ENCODE results near the gene COPS3. TPM values are rescaled to one million over a fixed set of nuclear protein-coding genes. Genes with fewer than 3 reads are reported as not detected.

The COPS3 gene
- total and polyA plus RNA-seq, 2 of the 8 experiments (the other 6 are each of a cell fraction or from before 2014, with no cell fraction given): 82.9 to 110 TPM

DNA sequence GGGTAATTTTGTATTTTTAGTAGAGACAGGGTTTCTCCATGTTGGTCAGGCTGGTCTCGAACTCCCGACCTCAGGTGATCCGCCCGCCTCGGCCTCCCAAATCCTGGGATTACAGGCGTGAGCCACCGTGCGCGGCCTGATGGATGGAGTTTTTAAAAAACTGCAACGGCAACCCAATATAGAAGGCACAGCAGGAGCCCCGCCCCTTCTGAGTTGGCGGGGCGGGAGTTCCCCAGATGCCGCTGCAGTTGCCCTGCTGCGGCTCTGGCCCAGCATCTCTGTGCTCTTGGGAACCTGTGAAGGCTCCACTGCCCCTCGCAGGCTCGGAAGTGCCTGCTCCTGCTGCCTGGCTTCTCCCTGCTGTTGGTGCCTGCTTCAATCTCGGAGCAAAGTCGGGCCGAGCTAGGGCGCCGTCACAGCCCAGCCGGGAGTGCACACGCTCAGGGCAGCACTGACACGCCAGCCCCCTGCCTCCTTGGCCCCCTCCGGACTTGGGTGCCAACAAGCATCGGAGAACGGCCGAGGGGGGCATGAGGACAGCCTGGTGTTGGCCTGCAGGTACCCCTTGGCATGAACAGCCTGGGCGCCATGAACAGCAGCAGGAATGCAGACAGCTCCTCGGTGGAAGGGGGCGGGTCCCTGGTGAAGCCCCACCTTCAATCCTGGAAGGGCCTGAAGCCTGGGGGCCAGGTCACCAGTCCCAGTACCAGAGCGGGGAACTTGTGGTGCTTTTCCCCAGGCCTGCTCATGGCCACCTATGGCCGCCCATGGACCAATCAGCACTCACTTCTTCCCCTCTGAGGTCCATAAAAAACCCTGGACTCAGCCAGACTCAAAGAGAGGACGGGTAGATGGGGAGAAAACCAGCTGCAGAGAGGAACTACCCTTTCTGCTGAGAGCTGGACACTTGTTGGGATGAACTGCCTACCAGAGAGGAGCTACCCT is 19.9 kb upstream of the COPS3 start (continued):
- TF ChIP-seq, protein P1, sequence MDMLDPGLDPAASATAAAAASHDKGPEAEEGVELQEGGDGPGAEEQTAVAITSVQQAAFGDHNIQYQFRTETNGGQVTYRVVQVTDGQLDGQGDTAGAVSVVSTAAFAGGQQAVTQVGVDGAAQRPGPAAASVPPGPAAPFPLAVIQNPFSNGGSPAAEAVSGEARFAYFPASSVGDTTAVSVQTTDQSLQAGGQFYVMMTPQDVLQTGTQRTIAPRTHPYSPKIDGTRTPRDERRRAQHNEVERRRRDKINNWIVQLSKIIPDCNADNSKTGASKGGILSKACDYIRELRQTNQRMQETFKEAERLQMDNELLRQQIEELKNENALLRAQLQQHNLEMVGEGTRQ (IDR thresholded peaks at IDR 0.05; ENCODE audit: low read length): no peak
- no peak for TF ChIP-seq RNF2 (IDR thresholded peaks at IDR 0.05; ENCODE audit: borderline replicate concordance, low read depth, low read length, missing control alignments, poor library complexity, severe bottlenecking)
- TF ChIP-seq, protein P2, sequence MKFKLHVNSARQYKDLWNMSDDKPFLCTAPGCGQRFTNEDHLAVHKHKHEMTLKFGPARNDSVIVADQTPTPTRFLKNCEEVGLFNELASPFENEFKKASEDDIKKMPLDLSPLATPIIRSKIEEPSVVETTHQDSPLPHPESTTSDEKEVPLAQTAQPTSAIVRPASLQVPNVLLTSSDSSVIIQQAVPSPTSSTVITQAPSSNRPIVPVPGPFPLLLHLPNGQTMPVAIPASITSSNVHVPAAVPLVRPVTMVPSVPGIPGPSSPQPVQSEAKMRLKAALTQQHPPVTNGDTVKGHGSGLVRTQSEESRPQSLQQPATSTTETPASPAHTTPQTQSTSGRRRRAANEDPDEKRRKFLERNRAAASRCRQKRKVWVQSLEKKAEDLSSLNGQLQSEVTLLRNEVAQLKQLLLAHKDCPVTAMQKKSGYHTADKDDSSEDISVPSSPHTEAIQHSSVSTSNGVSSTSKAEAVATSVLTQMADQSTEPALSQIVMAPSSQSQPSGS (IDR thresholded peaks at IDR 0.05; ENCODE audit: low read length): no peak
- TF ChIP-seq MAFK (IDR thresholded peaks at IDR 0.05; ENCODE audit: low read depth, low read length): no peak
- TF ChIP-seq POLR2A (IDR thresholded peaks at IDR 0.05; ENCODE audit: control extremely low read depth in 1 of 2, low read depth in 2 of 2, low read length in 2 of 2): peak in 1 of 2 experiments; percentile 75; a peak in 2 of 3 replicates
- TF ChIP-seq YY1 (IDR thresholded peaks at IDR 0.05; ENCODE audit: low read depth, low read length): peak; percentile 79
- no peak for TF ChIP-seq BACH1 (IDR thresholded peaks at IDR 0.05; ENCODE audit: low read length)
- no peak for TF ChIP-seq JUND (IDR thresholded peaks at IDR 0.05; ENCODE audit: low read length)
- no peak for TF ChIP-seq RAD21 (IDR thresholded peaks at IDR 0.05 in 1 of 2, conservative IDR thresholded peaks at IDR 0.05 in 1 of 2; ENCODE audit: low read depth in 2 of 2, low read length in 2 of 2)
- 0 out of 2 replicates have a peak, but pooled peaks have one; percentile 31 for TF ChIP-seq CREB1 (IDR thresholded peaks at IDR 0.05)
- TF ChIP-seq CTBP2 (IDR thresholded peaks at IDR 0.05; ENCODE audit: borderline replicate concordance, insufficient read depth, insufficient read length, low read length): no peak
- TF ChIP-seq EP300 (IDR thresholded peaks at IDR 0.05; ENCODE audit: borderline replicate concordance in 1 of 2, low read depth in 2 of 2, low read length in 2 of 2): no peak
- TF ChIP-seq EZH2 (IDR thresholded peaks at IDR 0.05; ENCODE audit: low read depth, low read length, severe bottlenecking): no peak
- TF ChIP-seq TCF12 (IDR thresholded peaks at IDR 0.05; ENCODE audit: low read depth, low read length): no peak
- TF ChIP-seq CHD1 (IDR thresholded peaks at IDR 0.05; ENCODE audit: low read depth, low read length): no peak
- peak; percentile 71 for TF ChIP-seq KDM4A (IDR thresholded peaks at IDR 0.05; ENCODE audit: low read depth, low read length, severe bottlenecking)
- TF ChIP-seq JUN (IDR thresholded peaks at IDR 0.05; ENCODE audit: low read depth, low read length): no peak
- TF ChIP-seq SUZ12 (IDR thresholded peaks at IDR 0.05; ENCODE audit: low read length): no peak
- no peak for TF ChIP-seq KDM5A (IDR thresholded peaks at IDR 0.05; ENCODE audit: low read length)
- peak; percentile 72 for TF ChIP-seq ASH2L (IDR thresholded peaks at IDR 0.05; ENCODE audit: low read length)
